Measurements from ENCODE around the gene PDE4DIP. TPM values are rescaled to one million over a fixed set of nuclear protein-coding genes. Genes with fewer than 3 reads are reported as not detected.
"Not testable (repeated sequence)": the region's sequence is repeated elsewhere in the genome, so short reads cannot be mapped to it uniquely, and the experiment has no call there.

PDE4DIP gene
- total and polyA plus RNA-seq, 7 donors, result 368 to 3,658 (median 2,569) TPM

DNA sequence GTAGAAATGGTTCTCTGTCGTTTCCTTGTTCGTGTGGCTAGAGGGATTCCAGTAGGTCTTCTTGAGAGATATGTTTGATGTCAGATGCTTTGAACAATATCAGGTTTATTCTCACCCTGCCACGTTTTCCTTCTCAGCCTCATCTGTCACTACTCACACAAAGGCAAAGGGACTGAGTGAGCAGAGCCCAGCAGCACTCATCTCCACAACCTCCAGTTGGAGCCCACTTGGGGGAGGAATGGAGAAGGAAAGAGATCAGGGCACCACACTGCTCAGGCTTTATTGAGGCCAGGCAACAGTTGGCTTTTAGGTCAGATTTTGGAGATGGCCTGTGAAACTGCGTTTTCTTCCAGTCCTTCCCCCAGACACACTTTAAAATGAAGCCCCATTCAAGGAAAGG lies 840 bp downstream of the PDE4DIP start:
- DNase-seq; H3K27me3 ChIP-seq (ENCODE audit: insufficient read depth in 3 of 3, low read length in 2 of 3); H3K4me1 ChIP-seq; H3K4me3 ChIP-seq; H3K36me3 ChIP-seq (ENCODE audit: insufficient read depth in 1 of 2, low read depth in 1 of 2); H3K27ac ChIP-seq; intact Hi-C loops (cut with DNase I); H3K9me3 ChIP-seq: not testable (repeated sequence)
- WGBS, 3 donors, result no CpG with 5 or more reads among the region's 4 CpGs
- ATAC-seq, result peak; percentile 43 to 69 (median 62)

DNA sequence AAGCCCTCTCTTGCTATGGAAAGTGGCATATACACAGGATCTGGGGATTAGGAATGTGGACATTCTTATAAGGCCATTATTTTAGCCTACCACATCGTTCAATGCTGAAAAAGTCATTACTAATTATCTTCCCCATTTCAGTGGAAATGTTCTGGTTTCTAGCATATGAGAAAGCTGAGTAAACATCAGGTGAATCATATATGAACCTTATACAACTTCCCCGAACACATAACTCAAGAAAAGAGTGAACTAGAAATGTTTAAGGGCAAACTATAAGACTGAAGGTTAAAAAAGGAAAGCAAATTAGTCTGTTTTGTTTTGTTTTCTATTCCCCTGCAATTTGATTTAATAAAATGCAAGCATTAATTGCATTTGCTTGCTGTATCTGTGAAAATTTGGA lies 6.1 kb downstream of the PDE4DIP start:
- DNase-seq; H3K36me3 ChIP-seq (ENCODE audit: insufficient read depth in 1 of 2, low read depth in 1 of 2); H3K9me3 ChIP-seq; ATAC-seq; intact Hi-C loops (cut with DNase I); H3K4me1 ChIP-seq; H3K27ac ChIP-seq; H3K4me3 ChIP-seq; H3K27me3 ChIP-seq (ENCODE audit: insufficient read depth in 3 of 3, low read length in 2 of 3): not testable (repeated sequence)
- WGBS, 3 donors, result no CpG with 5 or more reads among the region's 2 CpGs

DNA sequence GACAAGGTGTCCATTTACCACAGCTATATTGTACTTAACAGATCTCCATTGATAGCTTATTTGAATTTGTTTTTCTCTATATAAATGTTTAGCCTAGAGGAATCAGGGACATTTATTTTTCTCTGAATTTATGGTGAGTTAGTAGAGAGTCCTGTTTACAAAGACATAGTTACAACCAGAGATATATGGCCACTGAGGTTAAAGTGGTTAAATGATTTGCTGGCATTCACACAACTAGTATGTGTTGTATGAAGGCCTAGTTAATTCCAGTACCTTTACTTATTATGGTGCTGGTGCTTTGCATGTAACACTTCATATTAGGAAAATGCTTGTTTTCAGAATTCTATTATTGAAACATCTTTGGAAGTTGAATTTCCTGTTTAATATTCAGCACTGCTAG lies 6.6 kb downstream of the PDE4DIP start:
- H3K4me1 ChIP-seq; H3K27me3 ChIP-seq (ENCODE audit: insufficient read depth in 3 of 3, low read length in 2 of 3); H3K4me3 ChIP-seq; intact Hi-C loops (cut with DNase I); H3K9me3 ChIP-seq; ATAC-seq; H3K36me3 ChIP-seq (ENCODE audit: insufficient read depth in 1 of 2, low read depth in 1 of 2); DNase-seq; H3K27ac ChIP-seq: not testable (repeated sequence)

DNA sequence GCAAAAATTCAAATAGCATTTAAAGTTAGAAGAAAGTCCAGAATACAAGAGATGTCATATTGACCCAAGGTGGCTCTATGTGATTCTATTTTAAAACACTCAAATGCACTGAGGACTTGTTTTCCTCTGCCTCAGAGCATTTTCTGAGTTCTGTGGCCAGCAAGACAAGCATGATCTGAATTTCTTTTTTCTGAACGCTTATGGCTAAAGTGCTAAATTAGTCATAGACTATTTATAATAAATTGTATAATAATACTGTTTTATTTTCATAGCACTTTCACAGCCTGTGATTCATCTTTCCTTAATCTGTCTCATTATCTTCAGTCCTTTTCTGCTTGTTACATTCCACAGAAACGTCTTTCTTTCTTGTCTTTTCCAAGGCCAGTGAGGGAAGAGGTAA lies 7.5 kb downstream of the PDE4DIP start:
- H3K4me1 ChIP-seq; H3K4me3 ChIP-seq; H3K36me3 ChIP-seq (ENCODE audit: insufficient read depth in 1 of 2, low read depth in 1 of 2); H3K27ac ChIP-seq; DNase-seq; intact Hi-C loops (cut with DNase I); H3K27me3 ChIP-seq (ENCODE audit: insufficient read depth in 3 of 3, low read length in 2 of 3); H3K9me3 ChIP-seq: not testable (repeated sequence)
- WGBS, 3 donors, result no CpG with 5 or more reads among the region's 2 CpGs
- peak; percentile 55 to 80 (median 74) for ATAC-seq

DNA sequence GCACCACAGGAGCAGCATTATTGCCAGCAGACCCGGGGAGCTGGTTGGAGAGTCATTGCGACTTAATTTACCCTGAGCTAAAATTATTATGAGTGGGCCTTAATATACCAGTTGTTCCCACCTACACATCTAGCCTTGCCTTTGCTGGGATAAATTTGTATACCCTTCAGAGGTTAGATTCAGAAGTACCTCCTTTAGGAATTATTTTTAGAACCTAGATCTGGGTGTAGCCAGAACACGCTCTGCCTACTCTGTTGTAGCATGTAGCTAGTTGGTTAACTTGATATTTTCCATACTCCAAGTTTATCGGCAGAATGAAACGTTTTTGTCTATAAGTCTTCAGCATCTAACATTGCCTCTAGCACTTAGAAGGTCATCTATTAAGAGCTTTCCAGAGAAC lies 9.1 kb downstream of the PDE4DIP start:
- intact Hi-C loops (cut with DNase I); H3K4me3 ChIP-seq; H3K27ac ChIP-seq; H3K36me3 ChIP-seq (ENCODE audit: insufficient read depth in 1 of 2, low read depth in 1 of 2); H3K27me3 ChIP-seq (ENCODE audit: insufficient read depth in 3 of 3, low read length in 2 of 3); H3K9me3 ChIP-seq; H3K4me1 ChIP-seq; DNase-seq: not testable (repeated sequence)
- WGBS, 3 donors, result no CpG with 5 or more reads among the region's 5 CpGs
- ATAC-seq, result peak in 2 of 4 donors; percentile 42 to 53

DNA sequence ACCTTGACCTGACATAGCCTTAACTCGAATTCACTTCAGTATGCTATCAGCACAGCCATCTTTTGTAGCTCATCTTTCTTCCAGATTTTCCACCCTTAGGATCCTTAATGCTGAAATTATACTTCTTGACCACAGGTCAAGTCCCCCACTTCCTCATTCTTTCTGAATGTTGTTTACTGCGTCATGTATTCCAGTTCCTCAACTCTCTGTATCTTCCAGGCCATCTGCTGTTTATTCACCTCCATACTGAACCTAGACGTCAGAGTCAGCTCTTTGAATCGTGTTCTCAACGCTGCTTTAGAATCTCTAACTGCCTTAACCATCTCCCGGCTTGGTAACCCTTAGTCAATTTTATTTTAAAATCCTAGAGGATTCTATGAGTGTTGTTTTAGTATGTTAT lies 9.8 kb downstream of the PDE4DIP start:
- H3K9me3 ChIP-seq; ATAC-seq; H3K27me3 ChIP-seq (ENCODE audit: insufficient read depth in 3 of 3, low read length in 2 of 3); H3K4me3 ChIP-seq; DNase-seq; H3K27ac ChIP-seq; H3K36me3 ChIP-seq (ENCODE audit: insufficient read depth in 1 of 2, low read depth in 1 of 2); H3K4me1 ChIP-seq; intact Hi-C loops (cut with DNase I): not testable (repeated sequence)
- no CpG with 5 or more reads among the region's 6 CpGs for WGBS, 3 donors

DNA sequence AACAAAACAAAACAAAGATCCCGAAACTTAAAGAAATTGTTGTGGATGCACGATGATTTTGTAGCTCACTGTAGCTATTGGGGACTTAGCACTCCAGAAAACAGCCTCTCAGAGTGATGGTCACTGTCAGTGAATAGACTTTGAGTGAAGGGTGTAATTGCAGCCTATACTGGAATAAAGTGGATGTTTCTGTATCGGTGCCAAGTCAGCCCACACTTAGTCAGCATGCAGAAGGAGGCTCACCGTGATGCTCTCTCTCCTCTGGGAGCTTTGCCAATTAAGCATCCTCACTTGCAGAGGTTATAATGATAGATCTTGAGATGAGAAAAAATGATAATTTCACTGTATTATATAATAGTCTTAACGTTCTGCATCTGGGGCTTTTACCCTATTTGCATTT lies 11.1 kb downstream of the PDE4DIP start:
- H3K36me3 ChIP-seq (ENCODE audit: insufficient read depth in 1 of 2, low read depth in 1 of 2); H3K4me1 ChIP-seq; H3K27me3 ChIP-seq (ENCODE audit: insufficient read depth in 3 of 3, low read length in 2 of 3); H3K27ac ChIP-seq; DNase-seq; H3K4me3 ChIP-seq; H3K9me3 ChIP-seq; intact Hi-C loops (cut with DNase I): not testable (repeated sequence)
- ATAC-seq, result peak; percentile 58 to 78 (median 77)
- WGBS, 3 donors, result no CpG with 5 or more reads among the region's 5 CpGs

DNA sequence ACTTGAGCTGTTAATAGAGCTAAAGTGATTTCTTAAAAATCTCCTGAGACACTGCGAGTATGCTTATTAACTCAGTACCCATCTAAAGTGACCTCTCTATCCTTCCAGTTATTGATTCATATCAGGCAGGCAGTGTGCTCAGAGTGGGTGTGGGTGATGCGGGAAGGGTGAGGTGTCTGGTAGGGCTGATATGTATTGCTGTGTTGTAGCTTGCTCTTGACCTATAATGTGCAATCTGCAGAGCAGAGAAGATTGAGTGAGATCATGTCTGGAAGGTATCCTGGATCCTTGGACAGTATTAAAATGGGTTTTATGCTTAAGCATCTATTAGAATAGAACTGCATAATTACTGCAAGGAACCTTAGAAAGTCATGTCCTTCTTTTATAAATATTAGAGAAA lies 15.8 kb downstream of the PDE4DIP start:
- H3K4me3 ChIP-seq; H3K27ac ChIP-seq; H3K36me3 ChIP-seq (ENCODE audit: insufficient read depth in 1 of 2, low read depth in 1 of 2); DNase-seq; H3K9me3 ChIP-seq; intact Hi-C loops (cut with DNase I); H3K27me3 ChIP-seq (ENCODE audit: insufficient read depth in 3 of 3, low read length in 2 of 3); H3K4me1 ChIP-seq: not testable (repeated sequence)
- ATAC-seq, result peak; percentile 11 to 28 (median 26)
- no CpG with 5 or more reads among the region's 2 CpGs for WGBS, 3 donors

DNA sequence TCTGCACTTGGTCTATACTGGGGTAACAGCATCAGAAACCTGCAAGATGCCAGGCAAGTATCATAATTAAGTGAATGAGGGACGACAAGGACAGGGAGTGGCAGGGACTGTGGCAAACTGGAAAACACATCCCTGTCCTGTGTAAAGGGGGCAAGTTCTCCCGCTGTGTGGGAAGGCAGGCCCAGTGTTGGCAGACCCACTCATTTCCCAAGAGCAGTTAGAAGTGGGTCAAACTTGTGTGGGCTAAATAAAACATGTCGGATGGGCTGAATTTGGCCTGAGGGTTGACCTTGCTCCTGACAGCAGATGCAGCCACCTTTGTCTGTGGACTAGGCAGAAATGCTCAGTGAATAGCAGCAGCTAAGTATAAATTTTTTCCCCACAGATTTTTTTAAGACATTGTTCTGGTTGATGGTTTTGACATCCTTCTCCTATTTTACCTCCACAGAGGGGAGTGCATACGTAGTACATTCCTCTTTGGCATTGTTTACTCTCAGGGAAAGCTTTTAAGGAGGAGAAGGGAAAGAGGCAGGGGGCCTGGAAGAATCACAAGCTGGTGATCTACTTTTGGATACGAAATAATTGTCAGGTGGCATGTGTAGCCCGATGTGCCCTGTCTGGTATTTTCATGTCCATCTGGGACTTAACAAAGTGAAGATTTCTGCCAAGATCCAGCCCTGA lies 16.5 kb downstream of the PDE4DIP start:
- H3K4me1 ChIP-seq; H3K27me3 ChIP-seq (ENCODE audit: insufficient read depth in 3 of 3, low read length in 2 of 3); DNase-seq; H3K4me3 ChIP-seq; H3K9me3 ChIP-seq; H3K36me3 ChIP-seq (ENCODE audit: insufficient read depth in 1 of 2, low read depth in 1 of 2); H3K27ac ChIP-seq; intact Hi-C loops (cut with DNase I): not testable (repeated sequence)
- no CpG with 5 or more reads among the region's 6 CpGs for WGBS, 3 donors
- ATAC-seq, result peak; percentile 52 to 78 (median 70)

DNA sequence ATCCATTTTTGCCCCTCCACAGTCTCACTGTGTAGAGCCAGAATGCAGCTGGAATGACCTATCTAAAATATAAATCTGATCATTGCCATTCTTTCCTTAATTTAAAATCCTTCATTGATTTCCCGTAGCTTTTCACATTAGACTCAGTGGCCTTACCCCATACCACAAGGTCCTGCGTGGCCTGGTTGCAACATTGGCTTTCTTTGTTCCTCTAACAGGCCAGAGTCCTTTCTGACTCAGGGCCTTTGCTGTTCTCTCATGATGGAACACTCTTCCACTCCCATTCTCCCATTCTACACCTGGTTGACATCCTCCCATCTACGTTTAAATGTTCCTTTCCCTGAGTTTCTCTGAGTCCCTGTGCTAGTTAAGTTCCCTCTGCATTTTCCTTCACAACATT lies 18.4 kb downstream of the PDE4DIP start:
- H3K4me3 ChIP-seq; H3K9me3 ChIP-seq; DNase-seq; intact Hi-C loops (cut with DNase I); H3K36me3 ChIP-seq (ENCODE audit: insufficient read depth in 1 of 2, low read depth in 1 of 2); H3K27ac ChIP-seq; H3K27me3 ChIP-seq (ENCODE audit: insufficient read depth in 3 of 3, low read length in 2 of 3); ATAC-seq; H3K4me1 ChIP-seq: not testable (repeated sequence)
- WGBS, 3 donors, result no CpG with 5 or more reads among the region's 3 CpGs

DNA sequence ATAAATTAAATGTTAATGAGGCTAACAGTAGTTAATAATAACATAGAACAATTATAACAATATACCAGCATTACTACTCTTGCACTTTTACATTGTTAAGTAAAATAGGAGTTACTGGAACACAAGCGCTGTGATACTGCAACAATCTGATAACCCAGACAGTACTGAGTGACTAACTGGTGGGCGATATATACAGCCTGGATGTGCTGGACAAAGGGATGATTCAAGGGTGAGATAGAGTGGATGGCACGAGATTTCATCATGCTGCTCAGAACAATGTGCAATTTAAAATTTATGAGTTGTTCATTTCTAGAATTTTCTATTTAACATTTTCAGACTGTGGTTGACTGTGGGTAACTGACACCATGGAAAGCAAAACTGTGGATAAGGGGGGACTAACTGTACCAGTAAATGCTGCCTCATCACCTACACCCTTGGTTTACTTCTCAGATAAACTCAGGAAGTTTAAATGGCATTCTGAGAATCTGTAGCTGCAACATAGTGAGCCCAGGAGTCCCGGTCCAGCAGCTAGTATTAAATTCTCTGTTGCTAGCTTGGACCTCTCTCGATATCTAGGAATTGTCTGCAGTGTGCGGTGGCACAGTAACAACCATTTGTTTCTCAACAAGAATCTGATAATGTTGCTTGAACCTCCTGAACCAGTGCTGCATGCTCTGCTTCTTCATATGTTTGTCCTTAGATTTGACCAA lies 24.9 kb downstream of the PDE4DIP start:
- WGBS, 3 donors, result no CpG with 5 or more reads among the region's 6 CpGs
- peak in 3 of 4 donors; percentile 72 to 78 (median 74) for ATAC-seq

DNA sequence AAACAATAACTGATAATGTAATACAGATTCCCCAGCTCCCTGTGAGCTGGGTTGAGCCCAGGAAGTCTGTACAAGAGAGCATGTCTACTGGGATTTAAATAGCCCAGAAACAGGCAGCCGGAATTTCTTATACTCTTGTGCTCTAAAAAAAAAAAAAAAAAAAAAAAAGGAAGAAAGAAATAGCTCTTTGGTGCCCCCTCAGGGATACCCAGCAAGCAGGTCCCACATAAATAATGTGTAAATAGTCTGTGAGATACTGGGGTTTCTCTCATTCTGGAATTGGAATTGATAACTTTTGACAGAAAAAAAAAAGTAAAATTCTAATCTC lies 25.4 kb downstream of the PDE4DIP start:
- H3K9me3 ChIP-seq; H3K4me3 ChIP-seq; DNase-seq; intact Hi-C loops (cut with DNase I); H3K27ac ChIP-seq; H3K4me1 ChIP-seq; H3K27me3 ChIP-seq (ENCODE audit: insufficient read depth in 3 of 3, low read length in 2 of 3); H3K36me3 ChIP-seq (ENCODE audit: insufficient read depth in 1 of 2, low read depth in 1 of 2): not testable (repeated sequence)
- ATAC-seq, result peak in 3 of 4 donors; percentile 32 to 66 (median 58)
- no CpG with 5 or more reads among the region's 1 CpG for WGBS, 3 donors

More for the DNA sequence above, 24.9 kb downstream of the PDE4DIP start:
- H3K9me3 ChIP-seq; H3K4me1 ChIP-seq; DNase-seq; H3K27me3 ChIP-seq (ENCODE audit: insufficient read depth in 3 of 3, low read length in 2 of 3); H3K4me3 ChIP-seq; H3K36me3 ChIP-seq (ENCODE audit: insufficient read depth in 1 of 2, low read depth in 1 of 2); intact Hi-C loops (cut with DNase I); H3K27ac ChIP-seq: not testable (repeated sequence)
